Measurements from ENCODE around the gene NEBL.

Gene NEBL

DNA sequence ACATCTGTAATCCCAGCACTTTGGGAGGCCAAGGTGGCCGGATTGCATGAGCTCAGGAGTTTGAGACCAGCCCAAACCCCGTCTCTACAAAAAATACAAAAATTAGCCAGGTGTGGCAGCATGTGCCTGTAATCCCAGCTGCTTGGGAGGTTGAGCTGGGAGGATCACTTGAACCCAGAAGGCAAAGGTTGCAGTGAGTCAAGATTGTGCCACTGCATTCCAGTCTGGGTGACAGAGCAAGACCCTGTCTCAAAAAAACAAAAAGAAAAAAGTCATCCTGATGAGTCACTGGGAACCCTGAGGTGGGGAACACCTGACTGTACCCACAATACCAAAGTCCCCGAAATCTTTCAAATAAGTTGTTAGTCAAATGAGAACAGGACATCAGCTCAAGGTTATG is 80.0 kb downstream of the NEBL start:
- FAIRE-seq (no peak), DNase-seq (ENCODE audit: insufficient read length, low spot score) (no peak)
- TF ChIP-seq POLR2A (IDR thresholded peaks at IDR 0.05; ENCODE audit: low read depth, low read length): no peak

DNA sequence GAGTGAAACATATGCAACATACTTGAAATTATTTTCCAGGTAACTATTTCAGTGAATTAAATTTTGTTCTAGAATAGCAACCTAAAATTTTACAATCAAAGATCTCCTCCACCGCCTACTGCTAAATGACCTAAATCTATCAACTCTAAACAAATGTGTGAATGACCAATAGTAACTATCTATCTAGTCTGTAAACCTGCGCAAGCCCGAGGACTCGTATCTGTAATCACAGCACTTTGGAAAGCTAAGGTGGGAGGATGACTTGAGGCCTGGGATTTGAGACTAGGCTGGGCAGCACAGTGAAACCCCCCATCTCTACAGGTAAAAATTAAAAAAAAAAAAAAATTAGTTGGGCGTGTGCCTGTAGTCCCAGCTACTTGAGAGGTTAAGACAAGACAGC is 83.0 kb downstream of the NEBL start:
- TF ChIP-seq POLR2A (IDR thresholded peaks at IDR 0.05; ENCODE audit: low read depth, low read length): no peak
- DNase-seq (ENCODE audit: insufficient read length, low spot score): no peak
- FAIRE-seq: no peak

DNA sequence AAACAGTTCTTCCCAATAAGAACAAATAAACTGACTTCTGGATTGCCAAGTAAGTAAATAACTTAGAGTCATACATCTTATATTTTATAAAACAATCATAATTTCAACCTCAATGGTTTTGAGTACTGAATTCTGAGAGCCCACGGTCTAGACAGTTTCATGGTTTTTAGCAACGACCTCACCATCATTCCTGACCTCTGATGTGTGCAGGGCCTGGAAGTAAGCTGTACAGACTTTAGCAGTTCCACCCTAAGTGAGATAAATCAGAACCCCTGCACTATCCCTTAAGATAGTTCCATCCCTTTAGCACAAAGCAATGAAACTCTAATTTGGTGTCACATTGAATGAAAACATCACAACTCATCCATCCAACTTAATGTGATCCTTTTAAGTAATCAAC is 86.0 kb downstream of the NEBL start:
- DNase-seq (ENCODE audit: insufficient read length, low spot score): no peak
- no peak for FAIRE-seq
- no peak for TF ChIP-seq POLR2A (IDR thresholded peaks at IDR 0.05; ENCODE audit: low read depth, low read length)

DNA sequence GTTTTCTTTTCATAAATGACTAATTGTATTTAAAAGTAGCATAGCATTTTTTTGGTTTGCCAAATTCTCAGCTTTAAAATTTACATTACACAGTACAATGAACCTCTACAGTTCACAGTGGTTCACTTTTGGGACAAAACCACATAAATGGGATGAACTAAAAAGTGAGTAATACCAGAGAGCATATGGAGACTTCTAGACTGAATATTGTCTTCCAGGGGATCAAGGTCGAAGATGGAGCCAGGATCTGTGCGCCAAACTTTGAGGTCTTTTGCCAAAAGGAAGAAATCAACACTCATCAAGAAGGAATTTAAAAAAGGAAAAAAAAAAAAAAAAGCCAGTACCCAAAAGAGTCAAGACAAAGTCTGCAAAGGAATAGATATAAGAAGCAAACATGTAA is 87.5 kb downstream of the NEBL start:
- no peak for TF ChIP-seq POLR2A (IDR thresholded peaks at IDR 0.05; ENCODE audit: low read depth, low read length)
- FAIRE-seq (no peak), DNase-seq (ENCODE audit: insufficient read length, low spot score) (no peak)

DNA sequence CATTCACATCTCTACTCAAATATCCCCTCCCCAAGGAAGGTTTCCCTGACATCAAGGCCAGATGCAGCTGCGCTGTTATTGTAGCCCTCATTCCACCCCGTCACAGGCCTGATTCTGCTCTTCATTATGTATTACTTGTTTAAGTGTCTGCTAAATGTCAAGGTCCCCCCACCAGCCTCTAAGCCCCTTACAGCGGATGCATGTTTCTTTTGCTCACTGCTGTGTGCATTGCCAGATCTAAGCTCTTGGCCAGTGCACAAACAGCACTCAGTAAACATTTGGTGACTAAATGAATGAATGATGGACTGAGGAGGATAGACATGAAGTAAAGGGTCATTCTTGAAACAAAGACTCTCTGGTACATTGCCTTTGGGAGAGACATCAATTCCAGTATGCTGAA is 90.6 kb downstream of the NEBL start:
- DNase-seq (ENCODE audit: insufficient read length, low spot score): no peak
- no peak for FAIRE-seq
- no peak for TF ChIP-seq POLR2A (IDR thresholded peaks at IDR 0.05; ENCODE audit: low read depth, low read length)

DNA sequence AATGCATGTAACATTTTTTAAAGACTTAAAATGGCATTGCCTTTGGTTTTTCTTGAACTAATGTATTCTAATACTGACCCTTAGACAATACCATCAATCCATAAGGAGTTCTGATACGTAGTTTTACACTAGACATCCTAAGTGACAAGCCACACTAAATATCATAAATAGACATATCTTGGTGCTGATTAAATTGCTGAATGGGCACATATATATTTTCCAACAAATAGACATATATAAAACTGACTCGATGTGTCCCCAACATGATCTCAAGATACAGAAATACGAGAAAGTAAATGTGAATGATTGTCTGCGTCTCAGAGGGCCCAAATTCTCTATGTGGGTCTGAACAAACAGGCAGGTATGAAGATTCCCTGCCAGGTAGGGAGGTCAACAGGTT is 99.8 kb downstream of the NEBL start:
- DNase-seq (ENCODE audit: insufficient read length, low spot score) (no peak), FAIRE-seq (no peak)
- no peak for TF ChIP-seq POLR2A (IDR thresholded peaks at IDR 0.05; ENCODE audit: low read depth, low read length)

DNA sequence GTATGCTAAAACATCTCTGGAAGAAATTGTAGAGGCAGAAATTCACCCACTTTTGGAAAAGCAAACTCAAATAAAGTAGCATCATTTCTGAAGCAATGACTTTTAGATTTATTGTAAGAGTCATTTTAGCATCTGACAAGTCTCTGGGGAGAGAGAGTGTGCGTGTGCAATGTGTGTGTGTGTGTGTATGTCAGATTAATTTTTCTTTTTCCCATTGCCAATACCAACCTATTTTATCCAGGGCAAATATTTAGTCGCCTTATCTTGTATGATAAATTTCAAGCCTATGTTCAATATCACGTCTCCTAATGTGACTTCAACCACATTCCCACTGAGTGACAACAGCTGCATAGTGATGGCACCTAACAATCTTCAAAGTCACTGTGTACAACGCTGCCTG is 101.7 kb downstream of the NEBL start:
- FAIRE-seq: no peak
- TF ChIP-seq POLR2A (IDR thresholded peaks at IDR 0.05; ENCODE audit: low read depth, low read length): no peak
- no peak for DNase-seq (ENCODE audit: insufficient read length, low spot score)

DNA sequence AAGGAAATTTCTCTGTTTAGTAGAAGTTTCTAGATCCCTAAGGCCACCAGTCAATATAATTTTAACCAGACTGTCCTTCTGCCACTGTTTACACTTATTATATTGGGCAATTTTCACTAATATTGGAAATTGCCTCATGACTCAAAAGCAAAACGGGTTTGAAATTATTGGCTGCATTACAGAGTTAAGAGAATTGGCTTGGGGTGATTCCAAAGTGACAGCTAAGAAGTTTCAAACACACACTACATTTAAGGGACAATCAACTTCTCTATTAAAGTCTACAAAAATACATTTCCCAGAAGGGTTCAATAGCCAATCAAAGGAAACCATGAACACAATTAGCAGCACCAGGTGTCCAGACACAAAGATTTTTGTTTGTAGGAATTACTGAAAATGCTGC is 111.9 kb downstream of the NEBL start:
- no peak for TF ChIP-seq POLR2A (IDR thresholded peaks at IDR 0.05; ENCODE audit: low read depth, low read length)
- FAIRE-seq (no peak), DNase-seq (ENCODE audit: insufficient read length, low spot score) (no peak)

DNA sequence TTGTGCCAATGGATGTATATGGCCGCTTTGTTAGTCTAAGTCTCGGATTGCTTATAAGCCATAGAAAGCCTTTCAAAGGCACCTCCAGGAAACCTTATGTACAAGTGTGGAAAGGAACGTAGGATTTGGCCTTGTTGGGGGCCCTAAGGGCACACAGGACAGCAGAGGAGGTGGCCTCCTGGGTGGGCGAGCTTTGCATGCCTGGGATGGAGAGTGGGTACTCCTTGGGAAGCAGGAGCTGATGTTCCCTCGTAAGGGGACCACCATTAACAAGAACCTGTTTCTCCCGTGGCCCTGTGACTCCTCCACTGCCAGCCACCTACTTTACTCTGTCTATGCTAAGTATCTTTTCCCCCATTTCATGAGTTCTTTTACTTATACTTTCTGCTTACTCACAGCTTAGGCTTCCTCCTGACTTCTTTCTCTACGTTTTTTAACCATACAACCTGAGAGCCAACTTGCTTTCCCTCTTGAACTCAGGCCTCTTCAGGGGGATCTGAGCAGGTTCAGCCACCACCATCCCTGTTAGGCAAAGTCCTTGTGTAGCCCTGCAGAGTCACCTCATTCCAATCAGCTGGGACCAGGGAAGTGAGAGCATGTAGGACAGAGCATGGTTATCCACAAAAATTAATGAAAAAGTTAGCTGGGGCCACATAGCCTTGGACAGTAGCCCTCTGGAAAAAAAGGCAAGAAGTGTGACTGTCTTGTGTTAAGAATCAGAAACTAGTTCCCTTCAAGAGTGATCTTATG is 118.9 kb downstream of the NEBL start:
- DNase-seq (ENCODE audit: insufficient read length, low spot score) (no peak), FAIRE-seq (no peak)
- no peak for TF ChIP-seq POLR2A (IDR thresholded peaks at IDR 0.05; ENCODE audit: low read depth, low read length)

DNA sequence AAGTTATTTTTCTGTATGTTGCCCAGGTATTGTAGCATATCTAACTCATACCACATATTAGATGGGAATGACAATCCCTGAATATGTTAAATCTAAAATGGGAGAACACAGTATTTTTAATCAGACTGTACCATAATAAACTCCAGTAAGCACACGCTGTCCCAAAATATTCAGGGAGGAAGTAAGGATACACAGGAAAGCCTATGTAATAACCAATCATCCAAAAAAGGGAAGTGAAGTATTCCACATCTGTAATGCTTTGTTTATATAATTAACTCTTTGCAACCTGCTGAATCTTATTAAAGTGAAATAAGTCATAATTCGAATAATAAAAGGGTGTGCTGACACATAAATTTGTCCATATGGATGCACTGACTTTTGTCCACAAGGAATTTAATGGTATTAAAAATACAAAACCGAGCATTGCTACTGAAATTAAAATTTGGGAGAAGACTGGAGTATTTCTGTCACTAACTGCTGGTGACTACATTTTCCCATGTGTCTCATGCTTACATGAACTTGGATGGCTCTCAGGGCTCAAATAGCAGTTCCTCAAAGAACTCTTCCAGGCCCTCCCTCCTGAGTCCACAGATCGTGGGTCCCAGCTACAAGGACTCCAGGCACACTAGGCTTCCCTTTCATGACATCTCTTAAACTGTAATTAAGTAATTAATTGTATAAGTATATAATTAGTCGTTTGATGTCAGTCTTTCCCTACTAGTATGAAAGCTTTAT is 120.6 kb downstream of the NEBL start:
- no peak for DNase-seq (ENCODE audit: insufficient read length, low spot score)
- FAIRE-seq: no peak
- TF ChIP-seq POLR2A (IDR thresholded peaks at IDR 0.05; ENCODE audit: low read depth, low read length): no peak

DNA sequence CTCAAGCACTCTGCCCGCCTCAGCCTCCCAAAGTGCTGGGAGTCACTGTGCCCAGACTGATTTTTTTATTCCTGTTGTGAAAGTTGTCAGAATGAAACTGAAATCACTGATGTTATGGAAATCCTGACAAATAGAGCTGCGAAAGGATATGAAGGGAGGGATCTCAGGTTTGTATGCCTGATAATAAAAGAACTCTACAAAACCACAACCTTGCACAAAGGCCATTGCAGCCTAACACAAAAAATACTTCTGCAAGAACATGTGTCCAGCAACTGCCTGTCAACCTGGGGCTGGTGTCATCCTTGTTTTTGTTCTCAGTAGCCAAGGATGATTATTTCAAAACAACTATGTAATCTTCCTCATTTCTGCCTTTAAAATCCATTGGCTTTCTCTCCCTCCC is 126.1 kb downstream of the NEBL start:
- TF ChIP-seq POLR2A (IDR thresholded peaks at IDR 0.05; ENCODE audit: low read depth, low read length): no peak
- DNase-seq (ENCODE audit: insufficient read length, low spot score) (no peak), FAIRE-seq (no peak)

DNA sequence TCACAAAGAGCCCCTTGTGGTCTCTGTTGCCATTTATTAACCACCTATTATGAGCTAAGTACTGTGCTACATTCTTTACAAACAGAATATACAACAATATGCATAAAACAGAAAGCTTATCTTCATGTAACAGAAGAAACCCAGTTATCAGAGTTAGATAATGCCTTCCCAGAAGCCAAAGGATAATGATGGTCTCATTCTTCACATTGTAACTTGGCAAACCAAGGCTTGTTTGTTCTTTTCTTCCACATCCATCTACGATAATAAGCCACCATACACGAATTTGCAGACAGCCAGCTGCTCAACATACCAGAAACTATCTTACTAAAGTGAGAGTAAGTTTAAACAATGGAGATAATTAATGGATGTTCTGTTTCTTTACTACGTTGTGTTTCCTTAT is 127.6 kb downstream of the NEBL start:
- FAIRE-seq (no peak), DNase-seq (ENCODE audit: insufficient read length, low spot score) (no peak)
- no peak for TF ChIP-seq POLR2A (IDR thresholded peaks at IDR 0.05; ENCODE audit: low read depth, low read length)

DNA sequence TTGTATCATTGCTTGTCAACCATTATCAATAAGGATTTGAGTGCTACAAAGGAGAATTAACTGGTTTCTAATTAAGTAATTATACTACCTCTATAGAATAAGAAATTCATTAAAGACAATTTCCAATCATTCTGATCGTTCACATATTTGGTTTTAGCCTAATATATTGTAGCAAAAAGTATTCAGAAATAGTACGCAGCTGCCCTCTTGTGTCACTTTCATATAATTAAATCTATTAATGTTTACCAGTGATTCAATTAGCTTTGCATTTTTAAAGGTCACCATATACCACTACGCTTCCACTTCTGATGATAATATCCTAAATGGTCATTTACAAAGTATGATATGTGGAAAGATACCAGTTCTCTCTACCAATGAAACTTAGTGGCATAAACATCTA is 128.3 kb downstream of the NEBL start:
- DNase-seq (ENCODE audit: insufficient read length, low spot score): no peak
- FAIRE-seq: no peak
- no peak for TF ChIP-seq POLR2A (IDR thresholded peaks at IDR 0.05; ENCODE audit: low read depth, low read length)

DNA sequence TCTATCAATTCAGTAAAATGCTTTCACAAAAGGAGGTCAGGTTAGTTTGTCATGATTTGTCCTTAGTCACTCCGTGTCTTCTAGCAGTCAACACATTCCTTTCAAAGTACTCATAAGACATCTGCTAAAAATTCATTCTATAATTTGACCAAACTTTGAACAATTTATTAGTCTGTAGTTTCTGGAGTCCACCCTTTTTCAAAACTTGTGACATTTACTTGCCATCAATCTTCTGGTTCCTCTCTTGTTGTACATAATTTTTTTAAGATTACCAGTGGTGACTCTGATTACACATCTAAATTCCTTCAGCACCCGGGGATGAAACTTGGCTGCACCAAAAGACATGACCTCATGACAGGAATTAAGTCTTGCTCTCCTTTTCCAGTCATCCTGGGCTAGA is 130.1 kb downstream of the NEBL start:
- TF ChIP-seq POLR2A (IDR thresholded peaks at IDR 0.05; ENCODE audit: low read depth, low read length): no peak
- DNase-seq (ENCODE audit: insufficient read length, low spot score) (peak; percentile 9), FAIRE-seq (no peak)

DNA sequence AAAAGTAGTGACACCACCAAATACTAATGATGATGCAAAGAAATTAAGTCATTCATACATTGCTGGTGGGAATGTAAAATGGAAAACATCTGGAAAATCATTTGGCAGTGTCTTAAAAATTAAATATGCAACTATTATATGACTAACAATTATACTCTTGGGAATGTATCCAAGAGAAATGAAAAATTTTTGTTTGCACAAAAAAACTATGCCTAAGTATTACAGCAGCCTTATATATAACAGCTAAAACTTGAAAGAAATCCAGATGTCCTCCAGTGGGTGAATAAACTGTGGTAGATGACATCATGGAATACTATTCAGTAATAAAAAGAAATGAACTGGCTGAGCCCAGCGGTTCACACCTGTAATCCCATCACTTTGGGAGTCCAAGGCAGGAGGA is 132.0 kb downstream of the NEBL start:
- FAIRE-seq: no peak
- TF ChIP-seq POLR2A (IDR thresholded peaks at IDR 0.05; ENCODE audit: low read depth, low read length): no peak
- no peak for DNase-seq (ENCODE audit: insufficient read length, low spot score)
